GM12873 (cell line): ENCODE measurements around the gene SLC38A1.

Experiments
- TF ChIP-seq, protein P1 (sequence below): IDR thresholded peaks from 2 replicates; pipeline ENCODE4 v1.5.1; 2012; ENCODE audit warnings: low read depth, mild to moderate bottlenecking, moderate library complexity, low read length, control low read depth; ENCODE audit not compliant: insufficient read depth; ENCODE audit errors: missing control alignments

The SLC38A1 gene

DNA sequence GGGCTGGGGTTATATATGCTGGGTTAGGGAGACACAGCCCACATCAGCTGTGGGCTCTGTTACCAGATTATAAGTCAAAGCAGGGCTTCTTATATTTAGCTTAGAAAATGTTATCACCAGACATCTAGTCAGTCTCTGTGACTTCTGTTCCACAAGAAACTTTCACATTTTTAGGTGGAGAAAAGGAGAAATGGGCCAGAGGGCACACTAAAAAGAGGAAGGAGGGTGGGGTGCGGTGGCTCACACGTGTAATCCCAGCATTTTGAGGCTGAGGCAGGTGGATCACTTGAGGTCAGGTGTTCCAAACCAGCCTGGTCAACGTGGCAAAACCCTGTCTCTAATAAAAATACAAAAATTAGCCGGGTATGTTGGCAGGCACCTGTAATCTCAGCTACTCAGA is 28.0 kb upstream of the SLC38A1 start:
- TF ChIP-seq, protein P1, sequence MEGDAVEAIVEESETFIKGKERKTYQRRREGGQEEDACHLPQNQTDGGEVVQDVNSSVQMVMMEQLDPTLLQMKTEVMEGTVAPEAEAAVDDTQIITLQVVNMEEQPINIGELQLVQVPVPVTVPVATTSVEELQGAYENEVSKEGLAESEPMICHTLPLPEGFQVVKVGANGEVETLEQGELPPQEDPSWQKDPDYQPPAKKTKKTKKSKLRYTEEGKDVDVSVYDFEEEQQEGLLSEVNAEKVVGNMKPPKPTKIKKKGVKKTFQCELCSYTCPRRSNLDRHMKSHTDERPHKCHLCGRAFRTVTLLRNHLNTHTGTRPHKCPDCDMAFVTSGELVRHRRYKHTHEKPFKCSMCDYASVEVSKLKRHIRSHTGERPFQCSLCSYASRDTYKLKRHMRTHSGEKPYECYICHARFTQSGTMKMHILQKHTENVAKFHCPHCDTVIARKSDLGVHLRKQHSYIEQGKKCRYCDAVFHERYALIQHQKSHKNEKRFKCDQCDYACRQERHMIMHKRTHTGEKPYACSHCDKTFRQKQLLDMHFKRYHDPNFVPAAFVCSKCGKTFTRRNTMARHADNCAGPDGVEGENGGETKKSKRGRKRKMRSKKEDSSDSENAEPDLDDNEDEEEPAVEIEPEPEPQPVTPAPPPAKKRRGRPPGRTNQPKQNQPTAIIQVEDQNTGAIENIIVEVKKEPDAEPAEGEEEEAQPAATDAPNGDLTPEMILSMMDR = no peak

DNA sequence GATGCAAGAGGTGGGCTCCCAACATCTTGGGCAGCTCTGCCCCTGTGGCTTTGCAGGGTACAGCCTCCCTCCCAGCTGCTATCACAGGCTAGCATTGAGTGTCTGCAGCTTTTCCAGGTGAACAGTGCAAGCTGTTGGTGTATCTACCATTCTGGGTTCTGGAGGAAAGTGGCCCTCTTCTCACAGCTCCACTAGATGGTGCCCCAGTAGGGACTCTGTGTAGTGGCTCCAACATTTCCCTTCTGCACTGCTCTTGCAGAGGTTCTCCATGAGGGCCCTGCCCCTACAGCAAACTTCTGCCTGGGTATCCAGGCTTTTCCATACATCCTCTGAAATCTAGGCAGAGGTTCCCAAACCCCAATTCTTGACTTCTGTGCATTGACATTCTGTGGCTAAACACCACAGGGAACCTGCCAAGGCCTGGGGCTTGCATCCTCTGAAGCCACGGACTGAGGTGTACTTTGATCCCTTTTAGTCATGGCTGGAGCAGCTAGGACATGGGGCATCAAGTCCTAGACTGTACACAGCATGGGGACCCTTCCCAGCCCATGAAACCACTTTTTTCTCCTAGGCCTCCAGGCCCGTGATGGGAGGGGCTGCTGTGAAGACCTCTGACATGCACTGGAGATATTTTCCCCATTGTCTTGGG is 24.0 kb upstream of the SLC38A1 start:
- TF ChIP-seq, protein P1 = peak; percentile 16

DNA sequence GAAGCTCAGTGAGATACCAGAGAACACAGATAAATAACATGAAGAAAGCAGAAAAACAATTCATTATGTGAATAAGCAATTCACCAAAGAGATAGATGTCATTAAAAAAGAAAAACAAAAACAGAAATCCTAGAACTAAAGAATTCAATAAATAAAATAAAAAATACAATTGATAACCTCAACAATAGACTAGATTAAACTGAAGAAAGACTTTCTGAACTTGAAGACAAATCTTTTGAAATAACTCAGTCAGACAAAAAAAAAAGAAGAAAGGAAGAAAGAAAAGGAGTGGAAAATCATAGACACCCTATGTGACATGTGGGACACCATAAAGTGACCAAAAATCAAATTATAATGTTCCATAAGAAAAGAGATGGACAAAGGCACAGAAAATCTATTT is 14.0 kb upstream of the SLC38A1 start:
- TF ChIP-seq, protein P1 = no peak

DNA sequence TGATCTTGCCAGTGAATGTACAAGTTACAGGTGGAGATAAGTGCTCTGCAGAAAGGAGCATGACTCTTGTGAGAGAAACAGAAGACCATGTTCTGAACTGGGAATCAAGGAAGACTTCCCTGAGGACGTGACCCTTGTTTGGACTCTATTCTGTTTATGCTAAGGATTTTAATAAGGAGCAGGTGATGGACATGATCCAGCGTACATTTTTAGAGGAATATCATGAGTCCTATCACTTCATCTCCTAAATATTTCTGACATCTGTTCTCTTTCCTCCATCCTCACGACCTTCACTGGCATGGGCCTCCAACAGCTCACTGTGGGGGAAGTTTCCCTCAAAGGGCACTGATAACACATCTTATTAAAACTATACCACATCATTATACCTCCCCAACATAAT is 7.9 kb upstream of the SLC38A1 start:
- TF ChIP-seq, protein P1 = no peak

DNA sequence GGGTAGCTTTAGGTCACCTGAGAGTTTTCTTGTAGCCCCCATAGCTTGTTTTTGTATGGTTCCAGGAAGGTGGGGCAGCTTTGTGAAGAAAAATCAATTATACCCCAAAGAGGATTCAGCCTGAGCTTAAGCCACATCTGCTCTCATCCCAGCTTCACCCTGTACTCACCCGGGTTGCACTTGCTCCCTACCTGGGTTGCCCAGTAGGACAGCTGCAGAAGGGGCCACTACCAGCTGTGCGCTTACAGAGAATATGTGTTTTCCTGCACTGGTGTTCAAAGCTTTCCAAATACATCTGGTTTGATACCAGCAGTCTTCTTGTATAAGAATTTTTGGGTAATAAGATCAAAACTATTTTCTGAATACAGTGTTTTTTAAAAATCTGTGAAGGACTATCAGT is 3.0 kb upstream of the SLC38A1 start:
- TF ChIP-seq, protein P1 = no peak

DNA sequence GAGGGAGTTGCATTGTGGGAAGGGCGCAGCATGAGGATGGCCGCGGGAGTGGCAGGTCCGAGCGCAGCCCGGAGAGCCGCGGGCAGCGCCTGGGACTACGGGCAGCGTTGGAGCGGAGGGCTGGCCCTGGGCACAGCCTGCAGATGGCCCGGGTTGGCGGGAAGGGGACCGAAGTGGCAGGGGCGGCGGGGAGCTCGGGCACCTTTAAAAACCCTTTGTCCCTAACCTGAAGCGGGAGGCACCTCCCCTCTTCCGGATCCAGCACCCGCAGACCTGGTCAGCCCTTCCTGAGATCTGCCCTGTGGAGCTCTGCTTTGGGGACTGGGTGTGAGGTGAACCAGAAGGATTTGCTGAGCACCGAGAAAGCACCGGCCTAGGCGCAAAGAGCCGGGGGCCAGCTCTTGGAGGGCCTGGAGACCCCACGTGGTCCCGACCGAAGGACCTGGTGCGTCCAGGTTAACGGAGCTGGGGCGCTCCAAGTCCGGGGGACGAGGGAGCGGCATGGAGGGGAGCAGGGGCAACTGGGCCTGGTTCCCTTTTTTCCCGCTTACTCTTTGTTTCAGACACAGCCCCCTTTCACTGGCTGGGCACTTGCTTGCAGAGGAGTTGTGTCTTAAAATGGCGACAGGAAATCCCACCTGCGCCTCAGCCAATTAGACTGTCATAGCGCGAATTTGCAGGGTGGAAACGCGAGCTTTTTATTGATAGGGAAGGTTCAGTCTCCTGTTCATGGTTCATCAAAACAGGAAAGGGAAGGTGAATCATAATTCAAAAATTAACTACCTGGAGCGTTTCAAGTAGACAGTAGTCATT is 792 bp upstream of the SLC38A1 start:
- TF ChIP-seq, protein P1 = no peak

DNA sequence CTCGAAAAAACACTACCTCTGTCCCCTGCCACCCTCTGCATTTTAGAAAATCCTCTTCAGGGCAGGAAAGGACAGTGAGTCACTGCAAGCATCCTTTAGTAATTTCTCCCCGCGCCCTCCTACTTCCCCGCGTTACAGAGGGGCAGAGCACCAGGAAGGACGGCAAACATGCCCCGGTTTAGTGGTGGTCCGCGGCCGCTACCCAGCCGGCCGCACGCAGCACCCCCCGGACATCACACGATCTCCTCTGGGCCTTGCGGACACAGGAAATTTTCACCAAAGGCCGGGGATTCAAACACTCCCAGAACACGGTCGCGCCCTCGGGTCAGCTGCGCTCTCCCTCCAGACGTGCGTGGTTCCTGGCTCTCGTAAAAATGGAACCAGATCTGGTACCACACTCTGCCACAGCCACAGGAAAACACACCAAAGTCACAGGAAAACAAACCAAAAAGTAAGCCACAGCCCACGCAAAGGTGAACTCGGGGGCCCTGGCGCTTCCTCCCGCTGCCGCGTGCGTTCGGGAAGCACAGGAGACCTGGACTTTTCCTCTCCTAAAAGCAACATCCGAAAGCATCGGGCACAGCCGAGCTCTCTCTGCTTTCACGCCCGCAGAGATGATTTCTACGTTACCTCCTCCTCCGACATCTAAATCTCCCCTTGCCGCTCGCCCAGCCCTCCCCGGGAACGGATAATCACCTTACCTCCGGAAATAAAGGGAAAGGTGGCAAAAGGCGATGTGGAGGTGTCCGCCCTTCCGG is 839 bp downstream of the SLC38A1 start:
- TF ChIP-seq, protein P1 = no peak
